Stimulated activated CD4-positive, alpha-beta T cell treated with anti-CD3 and anti-CD28 coated beads, Interleukin-2, amount 100 ng/mL, for 48 hours (primary cell): ENCODE data around the gene PTPN23.

Experiments
- DNase-seq, 2 donors: peaks; one replicate each; pipeline ENCODE4 v3.0.0-alpha.2; 2020

The PTPN23 gene

GRCh38 chr3:47421741-47422649 lies 41.2 kb downstream of the PTPN23 start:
- peak in 1 of 2 donors; percentile 21 for DNase-seq

GRCh38 chr3:47422743-47423142 lies 41.9 kb downstream of the PTPN23 start:
- DNase-seq, result no peak

GRCh38 chr3:47423548-47424145 lies 42.8 kb downstream of the PTPN23 start:
- DNase-seq, result no peak

- DNase-seq, result no peak
These were observed 43.9 kb downstream of the PTPN23 start for GRCh38 chr3:47424434-47425382.

- DNase-seq, result no peak
These were observed 44.6 kb downstream of the PTPN23 start for GRCh38 chr3:47425383-47425778.

- DNase-seq, result no peak
These were observed 45.1 kb downstream of the PTPN23 start for GRCh38 chr3:47425959-47426358.

- DNase-seq, result no peak
These were observed 47.0 kb downstream of the PTPN23 start for GRCh38 chr3:47427866-47428265.

- no peak for DNase-seq
These were observed 47.8 kb downstream of the PTPN23 start for GRCh38 chr3:47428662-47429061.

- no peak for DNase-seq
These were observed 48.9 kb downstream of the PTPN23 start for GRCh38 chr3:47429476-47430270.

- DNase-seq, result no peak
These were observed 49.8 kb downstream of the PTPN23 start for GRCh38 chr3:47430606-47431005.

GRCh38 chr3:47431225-47431624 lies 50.4 kb downstream of the PTPN23 start:
- DNase-seq, result no peak

- DNase-seq, result no peak
These were observed 51.9 kb downstream of the PTPN23 start for GRCh38 chr3:47432673-47433072.

- DNase-seq, result no peak
These were observed 53.0 kb downstream of the PTPN23 start for GRCh38 chr3:47433796-47434195.

GRCh38 chr3:47434849-47435248 lies 54.0 kb downstream of the PTPN23 start:
- DNase-seq, result no peak

GRCh38 chr3:47436180-47436579 lies 55.4 kb downstream of the PTPN23 start:
- DNase-seq, result no peak

GRCh38 chr3:47440131-47440530 lies 59.3 kb downstream of the PTPN23 start:
- DNase-seq, result no peak

GRCh38 chr3:47441796-47442551 lies 61.2 kb downstream of the PTPN23 start:
- no peak for DNase-seq

GRCh38 chr3:47443611-47443995 lies 62.8 kb downstream of the PTPN23 start:
- DNase-seq, result no peak

- DNase-seq, result no peak
These were observed 63.3 kb downstream of the PTPN23 start for GRCh38 chr3:47444103-47444502.

GRCh38 chr3:47452453-47453215 lies 71.8 kb downstream of the PTPN23 start:
- DNase-seq, result no peak
